ENCODE measurements around the gene LHFPL4.
"Not testable (repeated sequence)": the region's sequence is repeated elsewhere in the genome, so short reads cannot be mapped to it uniquely, and the experiment has no call there.

Gene LHFPL4

DNA sequence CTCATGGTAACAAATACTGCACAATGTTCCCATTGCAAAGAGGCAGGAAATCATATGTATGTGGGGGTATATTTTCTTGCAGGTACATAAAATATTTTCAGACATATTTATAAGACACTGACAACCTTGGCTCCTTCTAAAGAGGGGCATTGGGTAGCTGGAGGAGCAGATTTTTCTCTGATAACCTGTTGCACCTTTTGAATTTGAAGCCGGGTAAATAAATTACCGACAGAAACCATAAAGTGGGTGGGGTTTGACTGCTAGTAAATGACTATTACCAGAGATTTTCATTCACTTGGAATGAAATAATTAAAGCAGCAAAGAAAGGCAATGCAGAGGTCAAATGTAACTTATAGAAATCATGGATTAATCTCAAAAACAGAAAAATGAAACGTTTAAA, 19.2 kb downstream of the LHFPL4 start:
- no peak for DNase-seq

DNA sequence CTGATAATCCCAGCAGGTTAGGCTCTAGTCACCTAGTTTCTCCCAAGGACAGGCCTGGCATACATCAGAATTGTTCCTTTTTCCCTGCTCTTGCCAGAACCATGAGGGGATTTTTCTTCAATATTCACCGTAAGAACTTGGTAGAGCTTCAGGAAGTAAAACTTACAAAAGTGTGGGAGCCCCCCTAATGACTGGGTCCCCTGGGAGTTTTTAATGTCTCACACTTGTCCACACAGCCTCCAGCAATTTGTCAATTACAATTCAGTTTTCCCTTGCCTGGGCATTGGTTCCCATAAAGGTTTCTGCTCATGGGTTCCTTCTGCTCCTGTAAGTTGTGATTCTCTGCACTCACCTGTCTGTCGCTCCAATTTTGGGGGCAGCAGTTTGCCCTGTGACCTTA, 28.5 kb downstream of the LHFPL4 start:
- no peak for DNase-seq

DNA sequence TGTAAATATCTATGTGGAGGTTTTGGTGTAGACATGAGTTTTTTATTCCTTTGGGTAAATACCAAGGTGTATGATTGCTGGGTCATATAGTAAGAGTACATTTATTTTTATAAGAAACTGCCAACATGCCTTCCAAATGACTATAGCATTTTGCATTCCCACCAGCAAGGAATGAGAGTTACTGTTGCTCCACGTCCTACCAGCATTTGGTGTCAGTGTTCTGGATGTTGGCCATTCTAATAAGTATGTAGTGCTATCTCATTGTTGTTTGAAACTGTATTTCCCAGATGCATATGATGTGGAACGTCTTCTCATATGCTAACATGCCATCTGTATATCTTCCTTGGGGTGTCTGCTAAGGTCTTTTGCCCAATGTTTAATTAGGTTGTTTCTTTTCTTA, 38.7 kb downstream of the LHFPL4 start:
- DNase-seq = no peak

DNA sequence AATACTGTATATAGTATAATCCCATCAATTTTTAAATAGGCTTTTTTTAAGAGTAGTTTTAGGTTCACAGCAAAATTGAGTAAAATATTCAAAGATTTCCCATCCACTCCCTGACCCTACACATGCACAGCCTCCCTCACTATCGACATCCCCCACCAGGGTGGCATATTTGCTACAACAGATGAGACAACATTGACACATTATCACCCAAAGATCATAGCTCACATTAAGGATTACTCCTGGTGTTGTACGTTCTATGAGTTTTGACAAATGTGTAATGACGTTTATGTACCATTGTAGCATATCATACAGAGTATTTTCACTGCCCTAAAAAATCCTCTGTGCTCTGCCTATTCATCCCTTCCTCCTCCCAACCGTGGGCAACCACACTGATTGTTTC, 39.3 kb downstream of the LHFPL4 start:
- DNase-seq = no peak

DNA sequence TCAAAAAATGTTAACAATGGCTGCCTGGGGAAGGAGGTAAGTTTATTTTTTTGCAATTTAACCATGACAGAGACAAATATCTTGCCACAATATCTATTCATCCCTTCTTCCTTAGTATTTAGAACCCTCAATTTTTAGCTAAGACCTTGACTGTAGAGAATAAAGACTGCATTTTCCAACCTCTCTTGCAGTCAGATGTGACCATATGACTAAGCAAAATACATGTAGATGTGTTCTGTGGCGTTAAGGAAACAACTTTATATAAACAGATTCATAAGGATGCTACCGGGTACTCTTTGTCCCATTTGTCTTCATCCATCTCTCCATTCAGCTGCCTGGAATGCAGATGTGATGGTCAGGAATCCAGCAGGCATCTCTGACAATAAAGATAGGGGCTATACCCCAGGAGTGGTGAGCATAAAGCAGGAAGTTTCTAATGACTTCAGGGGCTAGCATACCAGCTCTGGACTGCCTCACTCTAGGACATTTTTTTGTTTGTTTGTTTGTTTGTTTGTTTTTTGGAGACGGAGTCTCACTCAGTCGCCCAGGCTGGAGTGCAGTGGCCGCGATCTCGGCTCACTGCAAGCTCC, 41.1 kb downstream of the LHFPL4 start:
- DNase-seq = no peak

DNA sequence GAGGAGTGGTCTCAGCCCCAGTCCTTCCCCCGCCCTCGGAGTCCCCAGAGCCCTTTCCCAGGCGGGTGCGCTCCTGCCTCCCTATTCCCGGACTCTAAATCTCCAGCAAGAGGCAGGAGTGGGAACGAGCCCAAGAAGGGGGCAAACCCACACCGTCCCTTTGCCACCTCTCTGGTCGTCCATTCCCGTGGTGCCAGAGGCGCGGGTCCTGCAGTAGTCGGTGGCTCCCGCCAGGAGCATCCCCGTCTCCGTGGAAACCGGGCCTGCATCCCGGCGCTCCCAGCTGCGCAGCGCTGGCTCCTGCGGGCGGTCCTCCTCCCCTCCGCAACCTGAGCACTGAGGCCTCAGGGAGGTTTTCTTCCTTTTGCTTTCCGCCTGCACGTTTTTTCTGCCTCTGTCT, 44.8 kb downstream of the LHFPL4 start:
- no peak for DNase-seq

DNA sequence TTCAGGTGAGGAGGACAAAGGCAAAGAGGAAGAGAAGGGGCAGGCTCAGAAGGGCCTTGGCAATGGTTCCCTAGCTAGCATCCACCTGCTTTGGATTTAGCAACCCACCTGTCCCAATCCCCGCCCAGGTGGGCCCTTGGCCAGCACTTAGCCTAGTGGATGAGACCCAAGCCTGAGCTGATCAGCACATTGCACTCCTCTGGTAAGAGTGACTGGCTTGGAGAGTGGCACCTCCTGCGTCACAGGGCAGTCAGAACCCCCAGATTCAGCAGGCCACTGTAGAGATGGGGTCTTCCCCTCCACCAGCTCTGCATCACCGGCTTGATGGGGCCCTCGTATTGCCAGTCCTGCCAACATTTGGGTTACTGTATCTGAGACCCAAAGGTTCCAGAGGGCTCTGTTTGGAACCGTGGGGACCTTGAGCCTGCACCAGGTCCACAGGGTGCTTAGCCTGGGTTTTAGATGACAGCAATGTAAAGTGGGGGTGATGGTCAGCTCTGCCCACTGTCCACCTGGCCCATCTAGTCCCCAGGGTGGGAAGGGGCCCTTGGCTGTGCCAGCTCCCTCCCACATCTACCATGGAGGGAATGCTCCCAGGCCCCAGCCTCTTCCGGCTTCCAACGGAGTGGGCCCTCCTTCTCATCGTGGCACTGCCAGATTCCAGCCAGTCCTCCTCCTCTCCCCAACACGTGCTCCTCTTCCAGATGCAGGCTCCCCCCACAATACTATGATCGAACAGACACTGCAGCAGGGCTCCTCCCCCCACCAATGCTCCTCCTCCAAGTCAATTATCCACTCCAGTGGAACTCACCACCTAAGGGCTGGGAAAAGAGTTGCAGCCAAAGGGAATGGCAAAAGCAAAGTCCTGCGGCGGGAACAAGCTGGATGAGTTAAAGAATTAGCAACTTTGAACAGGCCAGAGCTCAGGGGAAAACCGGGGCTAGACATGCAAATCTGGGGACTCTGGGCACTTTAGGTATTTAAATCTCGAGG, 45.7 kb downstream of the LHFPL4 start:
- no peak for DNase-seq

DNA sequence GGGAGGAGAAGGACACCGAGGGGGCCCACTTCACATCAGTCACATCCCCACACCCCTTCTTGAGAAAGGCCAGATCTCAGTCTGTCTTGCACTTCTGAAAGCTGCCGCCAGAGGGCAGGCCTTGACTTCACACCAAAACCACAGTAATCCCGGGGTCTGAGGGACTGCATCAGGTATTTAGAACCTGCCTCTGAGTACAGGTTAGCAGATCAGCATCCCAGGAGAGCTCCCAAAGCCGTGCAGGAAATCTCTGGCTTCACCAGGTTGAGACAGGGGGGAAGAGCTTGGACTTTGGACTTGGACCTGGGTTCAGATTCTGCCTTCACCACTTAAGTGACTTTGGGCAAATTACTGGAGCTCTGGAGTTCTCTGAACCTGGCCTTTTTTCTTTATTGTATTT, 50.3 kb downstream of the LHFPL4 start:
- DNase-seq = peak; percentile 63 to 67

DNA sequence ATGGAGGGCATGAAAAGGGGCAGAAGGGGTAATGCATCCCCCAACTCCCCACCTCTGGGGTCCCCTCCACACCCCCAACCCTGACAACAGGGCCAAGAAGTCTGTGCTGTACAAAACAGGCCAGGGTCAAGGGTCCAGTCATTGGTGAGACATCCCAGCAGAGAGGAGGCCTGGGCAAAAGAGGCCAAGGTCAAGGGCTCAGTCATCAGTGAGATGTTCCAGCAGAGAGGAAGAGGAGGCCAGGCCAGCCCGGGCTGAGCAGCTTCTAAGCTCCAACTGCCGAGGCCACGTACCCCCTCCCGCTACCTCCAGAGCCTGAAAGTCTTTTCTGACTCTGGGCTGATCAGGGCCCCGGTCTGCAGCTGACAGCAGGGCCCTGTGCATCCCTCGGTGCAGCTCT, 52.4 kb downstream of the LHFPL4 start:
- DNase-seq = no peak

DNA sequence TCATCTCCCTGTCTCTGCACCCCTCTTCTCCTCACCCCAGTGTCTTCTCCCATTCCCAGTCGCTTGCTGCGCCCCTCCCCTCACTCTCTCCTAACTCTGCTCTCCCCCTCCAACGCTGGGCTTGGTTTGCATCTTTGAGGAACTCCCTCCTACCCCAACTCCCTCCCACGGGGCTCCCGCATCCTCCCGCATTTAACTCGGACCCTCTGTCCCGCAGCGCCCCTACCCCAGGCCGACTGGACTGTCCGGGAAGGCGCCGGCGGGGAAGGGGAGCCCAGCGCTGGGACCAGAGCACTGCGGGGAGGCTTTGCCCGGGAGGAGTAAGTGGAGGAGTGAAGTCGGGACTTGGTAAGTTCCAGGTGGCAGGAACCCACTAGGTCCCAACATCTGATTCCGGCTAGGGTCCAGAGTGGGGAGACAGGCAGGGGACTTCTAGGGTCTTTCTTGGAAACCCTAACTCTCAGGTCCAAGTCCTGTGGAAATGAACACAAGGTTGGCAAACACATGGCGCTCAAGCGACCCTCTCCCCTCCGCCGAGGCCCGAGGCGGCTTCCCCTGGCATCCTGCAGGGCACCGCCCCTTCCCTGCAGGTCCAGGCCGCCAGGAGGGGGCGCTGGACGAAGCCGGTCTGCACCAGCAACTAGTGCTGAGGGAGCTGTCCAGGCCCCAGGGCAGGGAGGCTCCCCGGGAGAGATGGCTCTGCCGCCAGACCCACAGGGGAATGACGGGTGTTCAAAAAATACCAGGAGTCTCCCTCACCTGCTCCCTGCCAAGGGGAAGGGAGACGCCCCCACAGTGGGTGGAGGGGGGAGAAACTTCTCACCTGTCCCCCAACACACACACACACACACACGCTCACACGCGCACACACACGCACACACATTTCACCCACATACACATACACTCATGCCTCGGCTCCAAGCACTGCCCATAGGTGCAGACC, 53.2 kb downstream of the LHFPL4 start:
- peak; percentile 56 to 73 for DNase-seq

DNA sequence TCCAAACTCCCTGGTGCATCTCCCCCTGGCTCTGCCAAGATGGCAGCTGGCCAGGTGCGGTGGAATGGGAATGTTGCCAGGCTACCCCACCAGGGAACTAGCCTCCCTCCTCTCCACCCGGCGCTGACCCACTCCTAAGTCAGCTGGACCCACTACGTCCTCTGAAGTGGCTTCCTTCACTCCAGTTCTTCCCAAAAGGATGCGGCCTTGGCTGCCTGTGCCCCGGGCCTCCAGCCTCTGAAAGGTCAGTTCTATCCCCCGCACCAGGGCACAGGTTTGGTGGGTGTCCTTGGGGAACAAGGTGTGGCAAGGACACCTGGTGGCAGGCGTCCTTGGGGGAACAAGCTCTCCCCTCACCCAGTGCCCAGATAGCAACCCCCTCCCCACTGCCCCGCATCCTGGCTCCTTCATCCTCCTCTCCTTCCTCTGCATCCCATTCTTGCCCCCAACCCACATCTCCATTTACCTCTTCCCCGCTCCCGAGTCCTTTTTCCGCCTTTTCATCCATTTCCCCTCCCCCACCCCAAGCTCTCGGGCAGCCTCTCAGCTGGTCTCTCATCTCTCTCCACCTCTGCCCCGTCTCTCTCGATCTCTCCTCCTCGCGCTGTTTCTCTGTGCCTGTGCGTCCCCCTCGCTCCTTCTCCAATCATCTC, 54.0 kb downstream of the LHFPL4 start:
- DNase-seq = no peak

DNA sequence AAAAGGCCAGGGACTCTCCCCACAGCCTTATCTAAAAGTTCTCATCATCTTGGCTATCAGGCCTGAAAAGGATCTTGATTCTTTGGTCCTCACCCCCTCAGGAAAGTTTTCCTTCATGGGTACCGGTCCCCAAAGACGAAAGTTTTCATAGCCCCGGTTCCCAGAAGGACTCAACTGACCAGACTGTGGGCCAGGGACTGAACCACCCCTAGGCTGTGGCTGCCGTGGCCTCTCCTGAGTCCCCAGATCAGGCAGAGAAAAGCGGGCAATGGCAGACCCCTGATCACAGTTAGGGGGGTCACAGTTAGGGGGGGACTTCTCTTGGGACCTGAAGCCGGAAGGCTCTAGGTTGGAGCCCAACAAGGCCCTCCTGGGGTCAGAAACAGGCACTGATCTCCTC, 54.8 kb downstream of the LHFPL4 start:
- no peak for DNase-seq

DNA sequence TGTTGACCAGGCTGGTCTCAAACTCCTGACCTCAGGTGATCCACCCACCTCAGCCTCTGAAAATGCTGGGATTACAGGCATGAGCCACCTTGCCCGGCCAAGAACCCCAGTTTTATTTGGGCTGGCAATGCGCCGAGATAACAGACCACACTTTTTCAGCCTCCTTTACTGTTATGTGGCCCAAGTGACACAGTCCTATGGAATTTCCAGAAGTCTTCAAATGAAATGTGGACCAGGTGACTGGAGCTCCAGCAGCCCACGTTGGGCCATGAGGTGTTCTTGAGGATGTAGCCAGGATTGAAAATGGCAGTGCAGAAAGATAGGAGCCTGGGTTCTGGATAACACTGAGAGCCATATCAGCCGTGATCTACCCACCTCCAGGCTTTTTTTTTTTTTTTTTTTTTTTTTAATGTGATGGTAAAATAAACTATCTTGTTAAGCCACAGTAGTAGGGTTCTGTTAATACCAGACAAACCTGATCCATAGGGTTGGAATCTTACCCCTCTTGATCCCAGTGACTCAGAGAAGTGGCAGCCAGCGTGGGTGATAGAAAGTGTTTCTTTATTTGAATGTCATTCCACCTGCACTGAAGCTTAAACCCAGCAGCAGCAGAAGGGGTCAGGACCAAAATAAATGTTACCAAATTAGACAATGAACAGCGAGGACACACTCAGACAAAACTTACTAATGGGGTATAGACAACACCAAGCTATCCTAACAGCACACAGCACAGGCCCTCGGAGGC, 55.6 kb downstream of the LHFPL4 start:
- no peak for DNase-seq

DNA sequence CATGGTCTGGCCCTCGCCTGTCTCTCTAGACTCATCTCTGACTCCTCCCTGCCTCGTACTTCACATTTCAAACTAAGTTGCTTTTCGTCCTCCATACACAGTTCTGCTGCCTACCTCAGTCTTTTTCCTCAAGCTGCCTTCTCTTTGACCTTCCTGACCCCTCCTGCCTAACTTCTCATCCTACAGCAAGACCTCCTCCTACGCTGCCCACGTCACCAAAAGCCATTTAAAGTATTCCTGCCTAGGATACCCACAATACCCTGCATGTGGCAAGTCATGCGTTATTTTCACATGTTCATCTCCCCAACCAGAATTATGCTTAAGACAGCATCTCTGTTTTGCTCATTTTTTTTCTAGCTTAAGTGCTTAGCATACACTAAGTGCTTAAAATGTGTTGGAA, 56.7 kb downstream of the LHFPL4 start:
- DNase-seq = no peak

DNA sequence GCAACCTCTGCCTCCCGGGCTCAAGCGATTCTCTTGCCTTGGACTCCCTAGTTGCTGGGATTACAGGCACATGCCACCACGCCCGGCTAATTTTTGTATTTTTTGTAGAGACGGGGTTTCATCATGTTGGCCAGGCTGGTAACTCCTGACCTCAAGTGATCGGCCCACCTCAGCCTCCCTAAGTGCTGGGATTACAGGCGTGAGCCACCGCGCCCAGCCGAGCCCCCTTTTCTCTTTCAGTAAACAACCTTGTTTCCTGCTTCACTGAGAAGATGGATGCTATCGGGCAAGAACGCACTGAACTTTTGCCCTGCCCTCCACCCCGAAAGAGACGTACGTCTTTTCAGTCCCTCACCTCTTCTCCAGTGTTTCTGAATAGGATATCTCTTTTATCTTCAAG, 59.6 kb downstream of the LHFPL4 start:
- DNase-seq = not testable (repeated sequence)

DNA sequence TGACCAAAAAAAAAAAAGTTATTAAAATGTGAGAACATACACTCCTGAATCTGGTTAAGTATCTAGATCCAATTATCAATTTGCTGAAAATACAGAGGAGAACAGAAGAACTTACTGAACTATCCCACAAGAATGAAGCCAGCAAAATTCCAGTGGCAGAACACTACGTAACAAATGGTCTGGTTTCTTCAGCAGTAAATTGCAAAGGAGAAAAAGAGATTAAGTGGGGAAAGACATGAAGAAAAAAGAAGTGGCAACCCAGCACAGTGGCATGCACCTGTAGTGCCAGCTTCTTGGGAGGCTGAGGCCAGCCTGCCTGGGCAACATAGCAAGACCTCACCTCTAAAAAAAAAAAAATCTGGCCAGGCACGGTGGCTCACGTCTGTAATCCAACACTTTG, 62.1 kb downstream of the LHFPL4 start:
- DNase-seq = no peak

DNA sequence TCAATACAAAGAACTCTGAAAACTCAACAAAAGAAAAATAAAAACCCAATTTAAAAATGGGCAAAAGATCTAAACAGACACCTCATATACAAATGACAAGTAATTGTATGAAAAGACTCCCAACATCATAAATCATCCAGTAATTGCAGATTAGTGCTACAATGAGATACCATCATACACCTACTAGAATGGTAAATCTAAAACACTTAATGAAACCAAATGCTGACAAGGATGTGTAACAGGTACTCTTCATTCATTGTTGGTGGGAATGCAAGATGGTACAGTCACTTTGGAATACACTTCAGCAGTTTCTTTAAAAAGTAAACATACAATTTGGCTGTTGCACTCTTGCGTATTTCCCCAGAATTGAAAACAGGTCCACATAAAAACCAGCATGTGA, 68.4 kb downstream of the LHFPL4 start:
- no peak for DNase-seq

DNA sequence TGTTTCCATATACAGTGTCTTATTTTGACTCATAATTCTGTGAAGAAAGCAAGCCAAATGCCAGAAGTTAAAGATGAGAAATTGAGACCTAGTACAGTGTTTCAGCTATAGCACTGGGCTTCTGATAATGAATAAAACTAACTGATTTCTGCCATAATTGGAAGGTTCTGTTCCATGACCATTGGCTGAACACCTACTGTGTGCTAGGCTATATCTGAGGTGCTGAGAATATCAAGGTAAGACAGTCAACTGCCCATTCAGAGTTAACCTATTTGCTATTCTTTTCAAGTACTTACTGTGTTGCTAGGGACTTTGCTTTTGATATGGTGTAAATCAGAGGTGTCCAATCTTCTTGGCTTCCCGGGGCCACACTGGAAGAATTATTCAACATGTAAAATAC, 73.4 kb downstream of the LHFPL4 start:
- no peak for DNase-seq

DNA sequence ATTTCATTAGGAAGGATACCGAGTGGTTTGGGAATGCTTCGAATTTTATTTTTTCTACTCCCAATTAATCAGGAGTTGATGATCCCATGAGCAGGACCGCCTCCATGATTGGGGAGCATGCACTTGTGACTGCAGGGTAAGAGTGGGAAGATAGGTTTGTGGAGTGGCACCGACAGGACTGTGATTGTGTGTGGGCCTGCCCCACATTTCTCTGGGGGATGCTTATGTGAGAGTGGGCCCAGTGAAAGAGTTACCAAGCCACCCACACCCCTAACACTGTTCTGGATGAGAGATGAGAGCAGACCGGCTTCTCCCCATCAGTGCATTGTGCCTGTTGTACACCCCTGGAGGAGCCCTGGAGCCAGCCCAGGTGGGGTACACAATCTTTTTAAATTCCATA, 76.7 kb downstream of the LHFPL4 start:
- DNase-seq = no peak

DNA sequence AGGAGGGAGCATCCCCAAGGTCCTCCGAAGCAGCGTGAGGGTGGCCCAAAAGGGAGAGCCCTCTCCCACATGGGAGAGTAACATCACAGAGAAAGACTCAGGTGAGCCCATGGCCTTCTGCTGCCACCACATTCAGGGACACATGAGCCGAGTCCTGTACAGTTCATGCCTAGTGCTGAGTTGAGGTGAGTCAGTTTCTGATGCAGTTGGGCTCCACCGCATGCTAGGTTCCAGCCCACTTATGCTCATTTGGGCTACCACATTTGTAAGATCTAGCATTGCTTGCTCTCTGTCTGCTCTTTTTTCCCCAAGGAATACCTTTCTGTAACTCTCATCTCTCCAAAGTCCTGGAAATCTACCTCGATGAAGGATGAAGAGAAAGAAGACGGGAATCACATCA, 79.1 kb downstream of the LHFPL4 start:
- no peak for DNase-seq

DNA sequence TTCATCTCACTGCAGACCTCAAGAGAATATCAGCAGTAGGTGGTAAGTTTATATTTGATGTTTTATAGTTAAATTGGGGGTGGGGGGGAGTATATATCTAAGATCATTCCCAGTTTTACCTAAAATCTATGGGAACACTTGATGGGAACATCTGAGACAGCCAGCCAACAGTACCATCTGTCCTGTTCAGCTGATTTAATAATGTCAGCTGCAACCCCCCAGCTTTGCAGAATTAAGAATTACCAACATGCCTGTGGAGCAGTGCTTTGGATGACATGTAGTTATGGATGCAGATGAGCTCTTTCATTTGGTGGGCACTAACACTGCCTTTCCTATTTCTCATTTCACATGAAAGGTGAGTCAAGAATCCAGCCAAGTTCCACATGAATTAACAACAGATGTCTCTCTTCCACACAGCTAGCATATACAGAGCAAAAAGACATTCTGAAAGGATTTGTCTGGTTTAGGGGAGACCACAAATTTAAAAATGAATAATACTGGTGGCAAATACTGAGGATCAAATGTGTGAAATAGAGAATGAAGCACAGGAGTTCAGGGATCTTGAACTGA, 80.0 kb downstream of the LHFPL4 start:
- no peak for DNase-seq

DNA sequence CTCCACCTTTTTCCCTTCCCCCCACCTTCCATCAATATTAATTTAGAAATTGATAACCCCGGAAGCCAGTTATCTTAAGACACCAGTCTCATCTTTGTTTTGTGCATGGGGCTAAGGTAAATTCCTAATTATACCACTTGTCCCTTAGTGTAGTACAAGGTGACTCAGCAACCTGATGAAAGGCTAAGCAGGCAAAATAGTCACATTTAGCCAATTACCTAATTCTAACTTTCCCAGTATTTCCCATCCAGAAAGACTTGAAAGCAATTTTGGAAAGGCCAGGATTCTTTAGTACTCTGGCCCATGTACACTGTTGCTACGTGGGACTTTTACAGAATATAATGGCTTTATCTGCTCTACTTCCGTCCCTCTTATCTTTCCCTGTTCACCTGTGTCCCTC, 83.6 kb downstream of the LHFPL4 start:
- no peak for DNase-seq
